ENCODE results near the gene CALHM5. TPM values are rescaled to one million over a fixed set of nuclear protein-coding genes. Genes with fewer than 3 reads are reported as not detected.

The CALHM5 gene
- 11.7 and 17.2 TPM in 2 replicates for total RNA-seq

GRCh38 chr6:116511424-116512110, at the start of gene CALHM5:
CALHM5 (plus strand) TSS chr6:116511639; CDS start chr6:116511697, 58 bp downstream.

GRCh38 chr6:116545651-116546050, 34.2 kb downstream of the CALHM5 start, which contains the start of gene TRAPPC3L:
TRAPPC3L (minus strand) TSS chr6:116545684; CDS start chr6:116545514, 170 bp downstream.

GRCh38 chr6:116553451-116553850, 42.0 kb downstream of the CALHM5 start, which contains the start of gene CALHM4:
CALHM4 (plus strand) TSS chr6:116553751; CDS start chr6:116553794, 43 bp downstream.

GRCh38 chr6:116570856-116571682, 59.6 kb downstream of the CALHM5 start, which contains the start of gene RWDD1:
RWDD1 (plus strand) TSS chr6:116571504; CDS start chr6:116571583, 79 bp downstream.

Other genes with a start within 250 kb of the CALHM5 start
- gene TSPYL1, start 231.7 kb upstream of the CALHM5 start, total RNA-seq = 101 and 138 TPM in 2 replicates
- gene DSE, start 140.7 kb upstream of the CALHM5 start, total RNA-seq = 71.7 and 125 TPM in 2 replicates
- gene CALHM6, start 50.3 kb upstream of the CALHM5 start, total RNA-seq = 0.58 and 2.8 TPM in 2 replicates
- gene TRAPPC3L, start 34.0 kb downstream of the CALHM5 start, total RNA-seq = under 0.01 and 0.19 TPM in 2 replicates
- gene CALHM4, start 42.1 kb downstream of the CALHM5 start, total RNA-seq = 0.19 and 0.28 TPM in 2 replicates
- gene RWDD1, start 59.9 kb downstream of the CALHM5 start, total RNA-seq = 22.3 and 26.1 TPM in 2 replicates
- gene RSPH4A, start 104.8 kb downstream of the CALHM5 start, total RNA-seq = under 0.01 and 0.19 TPM in 2 replicates
- 18.0 and 20.6 TPM in 2 replicates for gene ZUP1, start 157.1 kb downstream of the CALHM5 start, total RNA-seq
- 6.1 and 10.7 TPM in 2 replicates for gene KPNA5, start 169.6 kb downstream of the CALHM5 start, total RNA-seq